ENCODE results near the gene YEATS2. TPM values are rescaled to one million over a fixed set of nuclear protein-coding genes. Genes with fewer than 3 reads are reported as not detected.

YEATS2 gene
- polyA plus RNA-seq, 1 donor from 2014 or later: 46.2 TPM

DNA sequence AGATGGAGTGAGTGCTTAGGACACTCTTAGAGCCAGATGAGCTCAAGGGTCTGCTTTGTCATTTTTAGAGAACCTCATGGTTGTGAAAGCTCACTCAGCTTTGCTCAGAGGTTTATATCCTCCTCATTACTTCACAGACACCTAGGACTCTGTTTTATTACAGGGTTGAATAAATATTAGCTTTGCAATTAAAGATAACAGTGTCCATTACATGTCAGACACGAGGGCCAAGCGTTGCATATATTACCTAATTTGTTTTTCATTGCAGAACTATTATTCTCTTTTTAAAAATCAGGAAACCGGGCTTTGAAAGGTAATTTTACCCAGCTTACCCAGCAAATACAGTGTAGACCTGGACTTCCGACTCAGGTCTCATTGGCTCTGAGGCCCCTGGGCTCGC lies 111.7 kb downstream of the YEATS2 start:
- Histone ChIP-seq H3K4me3 (ENCODE audit: low read length) (no peak overlapping the region), H2AFZ (ENCODE audit: low read depth, low read length) (no peak overlapping the region), H3K79me2 (replicated peaks; ENCODE audit: insufficient read depth, low read length) (no peaks in the 10 kb centered on the region), H3K27ac (ENCODE audit: low read length) (no peak overlapping the region), H3K36me3 (ENCODE audit: insufficient read depth, low read length) (peaks cover 30% of the 10 kb centered on the region), H3K9me3 (ENCODE audit: low read length) (no peaks in the 10 kb centered on the region), H3F3A (ENCODE audit: insufficient read depth, low read length, poor library complexity, severe bottlenecking) (no peaks in the 10 kb centered on the region), H3K9me2 (ENCODE audit: insufficient read depth, low read length) (no peaks in the 10 kb centered on the region), H3K4me2 (ENCODE audit: low read length) (no peak overlapping the region), H4K20me1 (ENCODE audit: insufficient read depth) (no peaks in the 10 kb centered on the region), H3K9ac (ENCODE audit: low read length) (no peak overlapping the region), H3K27me3 (ENCODE audit: insufficient read depth, low read depth, low read length) (no peaks in the 10 kb centered on the region)
- TF ChIP-seq SMC3 (conservative IDR thresholded peaks at IDR 0.05; ENCODE audit: poor library complexity) (no peak), POLR2AphosphoS5 (IDR thresholded peaks at IDR 0.05) (no peak), TAF1 (IDR thresholded peaks at IDR 0.05; ENCODE audit: low read depth) (no peak), EZH2 (IDR thresholded peaks at IDR 0.05; ENCODE audit: borderline replicate concordance, insufficient read depth, low read length, poor library complexity, severe bottlenecking) (no peak), MXI1 (conservative IDR thresholded peaks at IDR 0.05; ENCODE audit: poor library complexity, severe bottlenecking) (no peak), EP300 (conservative IDR thresholded peaks at IDR 0.05; ENCODE audit: poor library complexity, severe bottlenecking) (no peak), RAD21 (conservative IDR thresholded peaks at IDR 0.05) (no peak)
- TF ChIP-seq, protein P1, sequence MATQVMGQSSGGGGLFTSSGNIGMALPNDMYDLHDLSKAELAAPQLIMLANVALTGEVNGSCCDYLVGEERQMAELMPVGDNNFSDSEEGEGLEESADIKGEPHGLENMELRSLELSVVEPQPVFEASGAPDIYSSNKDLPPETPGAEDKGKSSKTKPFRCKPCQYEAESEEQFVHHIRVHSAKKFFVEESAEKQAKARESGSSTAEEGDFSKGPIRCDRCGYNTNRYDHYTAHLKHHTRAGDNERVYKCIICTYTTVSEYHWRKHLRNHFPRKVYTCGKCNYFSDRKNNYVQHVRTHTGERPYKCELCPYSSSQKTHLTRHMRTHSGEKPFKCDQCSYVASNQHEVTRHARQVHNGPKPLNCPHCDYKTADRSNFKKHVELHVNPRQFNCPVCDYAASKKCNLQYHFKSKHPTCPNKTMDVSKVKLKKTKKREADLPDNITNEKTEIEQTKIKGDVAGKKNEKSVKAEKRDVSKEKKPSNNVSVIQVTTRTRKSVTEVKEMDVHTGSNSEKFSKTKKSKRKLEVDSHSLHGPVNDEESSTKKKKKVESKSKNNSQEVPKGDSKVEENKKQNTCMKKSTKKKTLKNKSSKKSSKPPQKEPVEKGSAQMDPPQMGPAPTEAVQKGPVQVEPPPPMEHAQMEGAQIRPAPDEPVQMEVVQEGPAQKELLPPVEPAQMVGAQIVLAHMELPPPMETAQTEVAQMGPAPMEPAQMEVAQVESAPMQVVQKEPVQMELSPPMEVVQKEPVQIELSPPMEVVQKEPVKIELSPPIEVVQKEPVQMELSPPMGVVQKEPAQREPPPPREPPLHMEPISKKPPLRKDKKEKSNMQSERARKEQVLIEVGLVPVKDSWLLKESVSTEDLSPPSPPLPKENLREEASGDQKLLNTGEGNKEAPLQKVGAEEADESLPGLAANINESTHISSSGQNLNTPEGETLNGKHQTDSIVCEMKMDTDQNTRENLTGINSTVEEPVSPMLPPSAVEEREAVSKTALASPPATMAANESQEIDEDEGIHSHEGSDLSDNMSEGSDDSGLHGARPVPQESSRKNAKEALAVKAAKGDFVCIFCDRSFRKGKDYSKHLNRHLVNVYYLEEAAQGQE (IDR thresholded peaks at IDR 0.05; ENCODE audit: borderline replicate concordance): no peak
- TF ChIP-seq, protein P2, sequence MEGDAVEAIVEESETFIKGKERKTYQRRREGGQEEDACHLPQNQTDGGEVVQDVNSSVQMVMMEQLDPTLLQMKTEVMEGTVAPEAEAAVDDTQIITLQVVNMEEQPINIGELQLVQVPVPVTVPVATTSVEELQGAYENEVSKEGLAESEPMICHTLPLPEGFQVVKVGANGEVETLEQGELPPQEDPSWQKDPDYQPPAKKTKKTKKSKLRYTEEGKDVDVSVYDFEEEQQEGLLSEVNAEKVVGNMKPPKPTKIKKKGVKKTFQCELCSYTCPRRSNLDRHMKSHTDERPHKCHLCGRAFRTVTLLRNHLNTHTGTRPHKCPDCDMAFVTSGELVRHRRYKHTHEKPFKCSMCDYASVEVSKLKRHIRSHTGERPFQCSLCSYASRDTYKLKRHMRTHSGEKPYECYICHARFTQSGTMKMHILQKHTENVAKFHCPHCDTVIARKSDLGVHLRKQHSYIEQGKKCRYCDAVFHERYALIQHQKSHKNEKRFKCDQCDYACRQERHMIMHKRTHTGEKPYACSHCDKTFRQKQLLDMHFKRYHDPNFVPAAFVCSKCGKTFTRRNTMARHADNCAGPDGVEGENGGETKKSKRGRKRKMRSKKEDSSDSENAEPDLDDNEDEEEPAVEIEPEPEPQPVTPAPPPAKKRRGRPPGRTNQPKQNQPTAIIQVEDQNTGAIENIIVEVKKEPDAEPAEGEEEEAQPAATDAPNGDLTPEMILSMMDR (IDR thresholded peaks at IDR 0.05; ENCODE audit: poor library complexity, severe bottlenecking): no peak

DNA sequence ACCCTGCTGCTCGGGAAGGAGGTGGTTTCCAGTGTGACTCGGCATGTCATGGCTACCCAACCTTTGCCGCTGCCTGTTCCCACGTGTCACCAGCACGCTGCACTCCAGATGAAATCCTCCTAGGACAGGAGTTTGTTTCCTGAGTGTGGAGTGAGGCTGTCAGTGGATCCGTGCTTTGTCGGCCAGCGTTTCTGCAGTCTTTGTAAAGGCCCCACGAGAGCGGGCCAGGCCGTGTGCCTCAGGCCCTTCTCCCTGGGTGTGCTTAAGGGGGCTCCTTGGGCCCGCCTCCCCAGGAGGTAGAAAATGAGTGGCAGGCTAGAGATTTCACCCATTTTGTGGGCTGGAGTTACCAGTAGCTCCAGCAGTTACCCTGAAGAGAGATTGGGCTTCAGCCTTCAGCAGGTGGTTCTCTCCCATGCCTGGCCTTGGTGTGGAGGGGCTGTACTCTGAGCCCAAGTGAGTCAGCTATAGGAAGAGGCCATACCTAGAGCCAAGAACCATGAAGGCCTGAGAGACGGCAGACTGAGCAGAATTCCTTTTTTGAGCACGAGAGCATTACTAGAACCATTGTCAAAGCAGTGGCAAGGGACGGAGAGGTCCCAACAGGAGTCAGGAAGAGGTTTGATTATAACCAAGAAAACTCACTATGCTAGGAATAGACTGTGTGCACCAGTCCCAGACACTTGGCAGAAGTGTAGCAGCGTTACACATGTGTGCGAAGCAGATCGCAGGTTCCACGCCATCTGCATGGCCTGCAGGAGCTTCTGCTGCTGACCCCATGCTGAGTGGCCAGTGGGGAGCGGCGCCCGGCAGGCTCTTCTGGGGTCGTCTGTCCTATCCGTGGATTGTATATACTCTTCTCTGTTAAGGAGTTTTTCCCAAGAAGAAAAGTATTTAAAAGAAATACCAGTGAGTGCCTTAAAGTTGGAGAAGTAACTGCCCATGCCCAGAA lies 113.3 kb downstream of the YEATS2 start:
- Histone ChIP-seq H3F3A (ENCODE audit: insufficient read depth, low read length, poor library complexity, severe bottlenecking) (no peaks in the 10 kb centered on the region), H3K79me2 (replicated peaks; ENCODE audit: insufficient read depth, low read length) (no peaks in the 10 kb centered on the region), H3K27ac (ENCODE audit: low read length) (no peak overlapping the region), H3K9me2 (ENCODE audit: insufficient read depth, low read length) (no peaks in the 10 kb centered on the region), H4K20me1 (ENCODE audit: insufficient read depth) (no peaks in the 10 kb centered on the region), H3K4me3 (ENCODE audit: low read length) (no peak overlapping the region), H3K36me3 (ENCODE audit: insufficient read depth, low read length) (peaks cover 29% of the 10 kb centered on the region), H3K27me3 (ENCODE audit: insufficient read depth, low read depth, low read length) (no peaks in the 10 kb centered on the region), H2AFZ (ENCODE audit: low read depth, low read length) (no peak overlapping the region), H3K9me3 (ENCODE audit: low read length) (no peaks in the 10 kb centered on the region), H3K4me2 (ENCODE audit: low read length) (no peak overlapping the region), H3K9ac (ENCODE audit: low read length) (no peak overlapping the region)
- TF ChIP-seq, protein P1 (IDR thresholded peaks at IDR 0.05; ENCODE audit: borderline replicate concordance): no peak
- TF ChIP-seq SMC3 (conservative IDR thresholded peaks at IDR 0.05; ENCODE audit: poor library complexity) (no peak), EZH2 (IDR thresholded peaks at IDR 0.05; ENCODE audit: borderline replicate concordance, insufficient read depth, low read length, poor library complexity, severe bottlenecking) (no peak)
